TTC549 (cell line): ENCODE measurements around the gene FRMD5.
"Not testable (repeated sequence)": the region's sequence is repeated elsewhere in the genome, so short reads cannot be mapped to it uniquely, and the experiment has no call there.

Experiments used
- FAIRE-seq: peaks from 2 replicates; lab custom pipeline; 2012; peaks lifted over from hg19 to GRCh38; lab: Jason Lieb, UNC

The FRMD5 gene

DNA sequence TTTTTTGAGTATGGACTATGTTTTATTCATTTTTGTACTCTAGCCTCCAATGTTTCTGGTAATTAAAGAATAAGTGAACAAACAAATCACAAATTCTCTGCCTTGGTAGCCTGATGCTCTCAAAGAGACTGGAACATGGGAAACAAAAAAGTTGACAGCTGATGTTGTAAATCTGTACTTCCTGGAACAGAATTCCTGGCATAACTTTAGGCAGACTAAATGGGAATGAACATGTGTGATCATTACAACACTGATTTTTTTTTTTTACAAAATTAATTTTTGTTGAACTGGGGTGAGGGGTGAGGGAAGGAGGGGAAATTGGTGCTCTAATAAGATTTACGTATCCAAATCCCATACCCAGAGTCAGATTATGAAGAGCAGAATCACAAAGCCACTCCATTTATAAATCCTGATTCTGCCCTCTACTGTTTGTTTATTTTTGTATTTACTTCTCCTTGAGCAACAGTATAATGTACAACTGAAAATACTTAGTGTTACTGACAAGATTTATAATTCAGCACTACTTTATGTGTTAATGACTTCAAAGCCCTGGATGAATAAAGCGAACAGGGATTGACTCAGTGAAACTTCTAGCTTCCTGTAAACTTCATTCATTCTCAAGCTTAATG is 165.0 kb downstream of the FRMD5 start:
- FAIRE-seq: no peak

DNA sequence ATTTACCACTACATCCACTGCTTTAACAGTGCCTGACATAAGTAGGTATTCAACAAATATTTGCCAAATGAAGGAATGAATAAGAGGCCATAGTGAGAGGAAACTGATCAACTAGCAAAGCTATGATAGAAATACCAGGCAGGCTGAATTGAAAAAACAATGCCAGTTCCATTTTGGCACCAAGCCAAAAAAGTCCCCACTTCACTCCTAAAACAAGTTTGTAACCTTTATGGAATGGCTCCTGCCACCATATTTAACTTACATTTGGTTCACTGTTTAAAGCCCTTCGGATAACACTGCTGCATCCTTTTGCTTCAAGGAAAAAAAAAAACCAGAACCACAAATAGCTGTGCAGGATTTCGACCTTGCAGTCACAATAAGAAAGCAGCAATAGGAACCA is 166.1 kb downstream of the FRMD5 start:
- no peak for FAIRE-seq

DNA sequence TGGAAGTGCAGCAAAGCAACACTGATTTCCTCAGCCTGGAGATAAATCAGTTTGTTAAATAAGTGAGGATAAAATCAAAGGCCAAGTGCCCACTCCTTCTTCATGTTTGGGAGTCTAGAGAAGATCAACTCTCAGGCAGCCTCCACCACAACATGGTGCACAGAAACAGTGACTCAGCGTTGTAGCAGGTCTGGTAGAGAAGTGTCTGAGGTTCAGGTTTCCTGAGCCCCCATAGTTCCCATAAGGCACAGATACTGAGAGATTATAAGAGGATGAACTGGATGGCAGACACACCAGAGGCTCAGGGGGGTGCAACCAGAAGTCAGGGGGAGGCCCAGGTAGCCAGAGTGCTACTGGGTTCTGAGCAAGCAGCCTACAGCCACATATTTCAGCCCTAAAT is 166.7 kb downstream of the FRMD5 start:
- no peak for FAIRE-seq

DNA sequence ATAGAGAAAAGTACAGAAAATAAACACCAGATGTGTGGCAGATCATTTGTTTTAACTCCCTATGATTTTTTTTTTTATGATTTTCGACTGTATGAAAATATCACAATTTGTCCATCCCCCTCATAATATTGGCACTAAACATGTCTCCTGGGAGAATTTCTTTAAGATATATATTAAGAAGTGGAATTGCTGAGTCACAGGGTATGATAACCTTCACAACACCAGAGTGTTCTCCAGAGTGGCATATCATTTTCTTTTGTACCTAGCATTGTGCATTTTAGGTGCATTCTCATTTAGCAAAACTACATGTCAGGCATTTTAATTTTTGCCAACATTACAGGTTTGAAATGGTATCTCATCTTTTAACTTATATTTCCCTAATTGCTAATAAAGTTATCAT is 170.9 kb downstream of the FRMD5 start:
- FAIRE-seq: no peak

DNA sequence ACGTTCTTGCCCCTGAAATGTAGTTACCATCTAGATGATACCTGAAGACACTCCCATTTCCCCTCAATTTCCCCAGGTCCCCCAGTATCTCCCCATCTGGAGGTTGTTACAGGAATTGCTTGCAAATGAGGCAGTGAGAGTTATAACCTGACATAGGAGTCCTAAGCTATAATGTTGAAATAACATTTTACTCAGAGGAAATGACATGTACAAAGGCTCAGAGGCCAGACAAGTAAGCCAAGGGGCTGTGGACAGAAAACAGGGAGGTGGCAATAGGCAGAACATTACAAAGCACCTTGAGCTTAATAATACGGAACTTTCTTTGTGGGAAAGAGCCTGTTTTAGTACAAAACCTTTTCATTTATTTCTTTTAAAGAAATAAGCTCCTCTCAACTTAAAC is 171.9 kb downstream of the FRMD5 start:
- no peak for FAIRE-seq

DNA sequence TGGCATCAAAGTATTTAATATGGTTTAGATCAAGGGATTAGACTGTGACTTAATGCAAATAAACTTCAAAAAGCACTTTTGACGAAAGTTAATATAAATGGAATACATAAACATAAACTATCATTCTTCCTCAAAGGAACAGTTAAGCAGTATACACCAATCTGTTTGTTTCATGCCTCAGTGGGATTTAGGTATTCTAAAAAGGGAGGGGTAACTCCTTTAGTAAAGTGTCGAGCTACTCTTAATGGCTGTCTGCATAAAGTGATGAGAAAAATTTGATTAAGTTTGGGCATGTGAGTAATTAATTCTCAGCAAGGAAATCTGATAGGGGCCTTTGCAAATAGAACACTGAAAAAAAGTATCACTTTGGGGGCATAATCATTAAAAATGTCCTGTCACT is 176.9 kb downstream of the FRMD5 start:
- no peak for FAIRE-seq

DNA sequence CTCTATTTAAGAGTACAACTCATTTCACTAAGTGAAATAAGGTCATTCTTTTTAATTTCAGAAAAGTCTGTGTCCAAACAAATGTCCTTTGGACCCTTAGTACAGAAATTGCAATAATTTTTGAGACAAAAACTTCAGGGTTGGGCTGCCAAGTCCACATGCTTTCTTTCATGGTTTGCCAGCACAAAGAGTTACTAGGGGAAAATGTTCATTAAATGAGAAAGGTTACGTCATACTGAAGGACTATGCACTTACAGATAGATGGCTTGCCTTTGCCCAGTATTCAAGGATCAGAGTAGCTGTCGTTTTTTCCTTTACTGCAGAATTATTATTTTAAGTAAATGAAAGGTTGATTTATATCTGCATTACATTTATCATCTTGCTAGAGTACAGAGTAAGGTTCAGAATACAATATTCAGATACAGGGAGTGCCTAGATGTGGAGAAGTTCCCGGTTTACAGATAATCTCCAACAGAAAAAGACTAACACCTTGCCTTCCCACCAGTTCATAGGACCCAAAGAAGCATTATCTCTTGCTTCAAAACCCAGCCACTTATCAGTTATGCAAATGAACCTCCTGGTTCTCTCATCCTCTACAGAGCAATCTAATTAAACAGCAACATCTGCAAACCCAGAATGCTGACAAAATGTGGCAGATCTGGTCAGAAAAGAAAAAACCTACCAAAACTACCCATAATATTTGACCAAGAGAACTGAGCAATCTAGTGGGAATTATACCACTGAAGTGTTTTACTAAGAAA is 179.3 kb downstream of the FRMD5 start:
- FAIRE-seq: no peak

DNA sequence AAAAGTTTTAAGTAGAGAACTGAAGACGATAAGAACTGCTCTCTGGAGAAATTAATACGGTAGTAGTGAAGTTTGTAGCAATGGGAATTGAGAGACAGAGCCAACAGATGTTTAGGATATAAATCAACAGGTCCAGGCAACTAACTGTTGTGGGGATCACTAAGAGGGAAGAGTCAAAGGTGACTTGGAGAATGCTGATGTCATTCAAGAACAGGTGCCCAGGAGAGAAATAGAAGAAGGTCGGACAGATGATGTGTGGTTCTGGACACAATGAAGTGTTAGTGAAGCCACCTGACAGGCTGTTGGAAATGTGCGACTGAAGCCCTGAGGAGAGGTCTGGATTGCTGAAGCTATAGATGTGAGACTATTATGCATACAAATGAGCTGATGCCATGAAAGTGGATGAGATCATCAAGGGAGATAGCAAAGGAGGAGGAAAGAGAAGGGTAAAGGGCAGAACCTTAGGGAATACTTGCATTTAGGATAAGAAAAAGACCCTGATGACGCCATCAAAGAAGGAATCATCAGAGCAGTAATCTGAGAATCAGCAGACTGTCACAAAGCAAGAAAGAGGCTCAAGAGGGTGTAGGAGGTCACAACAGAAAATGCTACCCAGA is 183.7 kb downstream of the FRMD5 start:
- no peak for FAIRE-seq

DNA sequence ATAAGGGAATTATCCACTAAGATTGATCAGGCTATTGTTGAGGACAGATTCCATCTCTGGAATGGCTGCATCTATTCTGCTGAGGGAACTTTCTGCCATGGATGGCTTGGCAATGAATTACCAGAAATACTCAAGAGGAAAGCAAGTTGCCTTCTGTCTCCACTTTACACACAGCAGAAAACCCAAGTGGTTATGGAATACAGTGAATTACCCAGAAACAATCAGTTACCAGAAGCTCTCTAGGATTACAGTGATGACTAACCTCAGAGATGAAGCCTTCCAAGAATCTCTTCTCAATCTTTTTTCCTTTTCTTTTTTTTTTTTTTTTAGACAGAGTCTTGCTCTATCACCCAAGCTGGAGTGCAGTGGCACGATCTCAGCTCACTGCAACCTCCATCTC is 185.0 kb downstream of the FRMD5 start:
- FAIRE-seq: no peak

DNA sequence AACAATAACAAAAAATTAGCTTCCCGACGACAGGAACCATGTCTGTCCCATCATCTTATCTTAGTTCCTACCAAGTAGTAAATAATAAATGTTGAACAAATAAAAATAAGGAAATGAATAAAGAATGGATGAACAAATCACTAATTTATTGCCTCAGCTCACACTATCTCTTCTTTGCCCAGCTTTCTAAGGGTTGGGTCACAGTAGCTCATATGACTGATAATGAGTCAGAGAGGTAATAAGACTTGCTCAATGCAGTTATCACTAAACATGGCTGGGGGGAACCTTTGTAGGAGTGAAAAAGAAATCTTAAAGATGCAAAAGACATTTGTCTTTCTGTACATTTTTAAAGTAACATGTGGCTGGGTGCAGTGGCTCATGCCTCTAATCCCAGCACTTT is 186.0 kb downstream of the FRMD5 start:
- no peak for FAIRE-seq

DNA sequence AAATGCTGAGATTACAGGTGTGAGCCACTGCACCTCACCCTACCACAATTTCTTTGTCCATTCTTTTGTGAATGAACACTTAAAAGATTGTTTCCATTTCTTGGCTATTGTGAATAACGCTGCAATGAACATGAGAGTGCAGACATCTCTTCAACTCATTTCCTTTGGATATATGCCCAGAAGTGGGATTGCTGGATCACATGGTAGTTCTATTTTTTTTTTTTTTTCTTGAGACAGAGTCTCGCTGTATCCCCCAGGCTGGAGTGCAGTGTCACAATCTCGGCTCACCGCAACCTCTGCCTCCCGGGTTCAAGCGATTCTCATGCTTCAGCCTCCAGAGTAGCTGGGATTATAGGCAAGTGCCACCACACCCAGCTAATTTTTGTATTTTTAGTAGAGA is 194.8 kb downstream of the FRMD5 start:
- not testable (repeated sequence) for FAIRE-seq

DNA sequence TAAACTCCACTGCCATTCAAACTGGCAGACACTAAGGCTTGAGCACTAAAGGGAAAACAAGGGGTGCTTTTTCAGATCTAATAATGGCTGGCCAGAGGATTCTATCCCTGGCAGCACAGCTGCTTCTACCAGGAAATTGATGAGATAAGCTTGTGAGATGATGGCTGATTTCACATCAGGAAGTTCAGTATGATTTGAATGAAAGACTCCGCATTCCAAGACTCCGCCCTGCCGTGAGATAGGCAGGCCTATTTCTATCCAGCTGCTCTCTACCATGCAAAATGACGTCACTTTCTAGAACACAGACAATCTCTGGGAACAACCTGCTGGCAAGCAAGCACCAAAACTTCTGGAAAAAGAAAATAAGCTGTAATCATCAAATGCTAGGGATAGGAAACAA is 196.5 kb downstream of the FRMD5 start:
- no peak for FAIRE-seq

DNA sequence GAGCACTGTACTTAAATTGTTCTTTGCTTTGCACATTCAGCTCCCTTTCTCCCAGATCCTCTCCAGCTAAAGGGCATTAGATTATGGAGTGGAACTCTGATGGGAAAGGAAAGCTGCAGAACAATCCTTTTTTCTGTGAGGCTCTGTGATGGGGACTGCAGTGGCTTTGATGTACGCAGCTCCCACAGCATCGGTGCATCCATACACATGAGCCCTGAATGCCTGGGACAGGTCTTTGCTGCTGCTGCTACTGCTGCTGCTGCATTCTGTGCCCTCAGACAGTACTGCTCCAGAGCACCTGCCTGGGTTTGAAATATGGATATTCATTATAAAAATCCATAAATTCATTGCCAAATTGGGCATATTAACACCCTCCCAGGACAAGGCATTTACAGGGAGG is 203.9 kb downstream of the FRMD5 start:
- FAIRE-seq: no peak

DNA sequence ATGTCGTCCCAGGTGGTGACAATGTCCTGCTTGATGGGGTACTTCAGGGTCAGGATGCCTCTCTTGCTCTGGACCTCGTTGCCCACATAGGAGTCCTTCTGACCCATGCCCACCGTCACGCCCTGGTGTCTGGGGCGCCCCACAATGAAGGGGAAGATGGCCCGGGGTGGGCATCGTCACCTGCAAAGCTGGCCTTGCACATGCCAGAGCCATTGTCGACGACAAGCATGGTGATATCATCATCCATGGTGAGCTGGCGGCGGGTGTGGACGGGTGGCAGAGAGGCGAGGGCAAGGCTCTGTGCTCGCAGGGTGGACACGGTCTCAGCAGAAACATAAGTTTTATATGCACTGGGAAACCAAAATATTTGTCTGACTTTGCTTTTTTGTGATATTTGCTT is 205.1 kb downstream of the FRMD5 start:
- no peak for FAIRE-seq

DNA sequence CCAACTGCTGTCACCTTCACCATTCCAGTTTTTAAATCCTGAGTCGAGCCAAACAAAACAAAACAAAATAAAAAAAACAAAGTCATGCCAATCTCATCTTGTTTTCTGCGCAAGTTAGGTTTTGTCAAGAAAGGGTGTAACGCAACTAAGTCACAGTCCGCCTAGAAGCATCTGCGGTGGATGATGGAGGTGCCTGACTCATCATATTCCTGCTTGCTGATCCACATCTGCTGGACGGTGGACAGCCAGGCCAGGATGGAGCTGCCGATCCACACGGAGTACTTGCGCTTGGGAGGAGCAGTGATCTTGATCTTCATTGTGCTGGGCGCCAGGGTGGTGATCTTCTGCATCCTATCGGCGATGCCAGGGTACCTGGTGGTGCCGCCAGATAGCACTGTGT is 206.2 kb downstream of the FRMD5 start:
- FAIRE-seq: no peak

DNA sequence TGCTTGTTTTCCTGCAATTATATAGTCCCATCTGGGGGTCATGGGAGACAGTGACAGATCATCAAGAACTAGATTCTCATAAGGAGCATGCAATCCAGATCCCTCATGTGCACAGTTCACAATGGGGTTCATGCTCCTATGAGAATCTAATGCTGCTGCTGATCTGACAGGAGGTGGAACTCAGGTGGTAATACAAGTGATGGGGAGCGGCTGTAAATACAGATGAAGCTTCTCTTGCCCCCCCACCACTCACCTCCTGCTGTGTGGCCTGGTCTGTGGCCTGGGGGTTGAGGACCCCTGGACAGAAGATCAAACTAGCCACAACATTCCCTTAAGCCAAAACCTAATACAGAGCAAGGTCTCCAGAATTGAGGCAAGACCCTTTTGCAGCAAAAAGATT is 207.1 kb downstream of the FRMD5 start:
- FAIRE-seq: no peak

DNA sequence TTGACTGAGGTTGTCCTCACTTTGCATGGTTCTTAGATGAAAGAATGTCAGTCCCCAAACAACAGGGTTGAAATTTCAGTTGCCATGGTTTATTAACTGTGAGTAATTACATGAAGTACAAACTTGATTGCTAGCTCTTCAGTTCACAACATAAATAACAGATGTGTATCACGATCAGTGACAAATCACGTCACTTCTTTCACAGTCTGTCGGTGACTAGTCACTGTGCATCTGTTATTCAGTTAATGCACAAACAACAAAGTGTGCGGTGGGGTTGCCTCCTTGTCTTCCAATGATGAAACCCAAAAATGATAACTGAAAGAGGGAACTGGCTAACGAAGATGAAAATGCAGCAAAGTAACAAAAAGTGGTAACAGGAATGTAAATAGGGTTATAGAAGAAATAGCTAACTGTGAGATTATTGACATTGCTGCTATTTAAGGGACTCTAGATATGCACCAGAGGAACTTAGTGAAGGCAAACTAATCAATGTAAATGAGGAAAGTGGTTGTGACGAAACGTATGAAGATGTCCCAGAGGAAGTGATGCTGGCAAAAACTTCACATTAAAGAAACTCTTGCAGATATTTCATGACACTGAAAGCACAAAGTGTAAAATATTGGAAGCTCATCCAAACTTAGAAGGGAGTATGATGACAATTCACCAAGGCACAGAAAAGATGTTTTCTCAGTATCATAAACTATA is 208.9 kb downstream of the FRMD5 start:
- no peak for FAIRE-seq

DNA sequence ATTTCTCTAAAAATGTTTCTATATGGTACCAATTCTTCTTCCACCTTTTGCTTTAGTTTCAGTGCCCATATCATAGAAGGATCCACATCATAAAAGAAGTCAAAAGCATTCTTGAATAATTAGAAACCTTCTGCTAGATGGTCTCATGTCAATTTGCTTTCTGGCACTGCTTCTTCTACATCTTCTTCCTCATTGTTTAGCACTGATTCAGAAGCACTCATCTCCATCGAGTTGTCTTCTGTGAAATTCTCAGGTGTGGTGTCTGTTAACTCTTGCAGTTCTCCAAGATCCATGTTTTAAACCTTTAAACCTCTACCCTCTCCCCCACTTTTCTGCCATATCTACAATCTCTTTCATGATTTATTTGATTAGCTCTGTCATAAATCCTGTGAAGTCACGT is 213.5 kb downstream of the FRMD5 start:
- no peak for FAIRE-seq

DNA sequence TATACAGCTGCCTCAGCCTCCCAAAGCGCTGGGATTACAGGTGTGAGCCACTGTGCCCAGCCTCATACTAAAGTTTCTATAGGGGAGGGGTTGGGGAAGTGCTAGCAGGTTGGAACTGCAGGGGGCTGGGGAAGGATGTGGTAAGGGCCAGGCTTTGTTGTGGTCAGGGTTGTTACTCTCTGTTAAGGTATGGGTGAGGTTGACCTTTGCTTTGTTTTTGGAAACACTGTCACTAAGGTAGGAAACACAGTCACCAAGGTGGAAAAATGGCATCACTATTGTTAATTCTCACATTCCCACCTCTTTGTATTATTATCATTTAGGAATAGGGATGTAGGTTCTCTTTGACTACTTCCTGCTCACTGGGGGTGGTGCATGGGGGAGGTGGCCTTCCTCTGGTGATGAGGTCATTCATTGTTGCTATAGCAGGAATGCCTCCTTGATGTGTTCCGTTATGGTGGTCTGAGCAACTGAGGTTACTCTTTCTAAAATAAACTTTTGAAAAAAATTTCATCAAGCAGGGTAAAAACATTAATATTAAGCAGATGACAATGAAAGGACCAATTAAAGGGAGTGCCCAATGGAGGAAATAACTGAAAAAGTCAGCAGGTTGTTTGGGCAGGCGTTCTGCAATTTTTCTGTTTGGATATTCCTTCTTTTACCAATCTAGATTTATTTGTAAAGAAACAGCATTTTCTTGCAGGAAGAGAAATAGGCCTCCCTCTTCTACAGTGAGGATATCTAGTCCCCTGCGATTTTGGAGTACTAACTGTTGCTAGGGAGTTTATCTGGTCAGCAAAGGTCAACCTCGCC is 217.8 kb downstream of the FRMD5 start:
- no peak for FAIRE-seq

DNA sequence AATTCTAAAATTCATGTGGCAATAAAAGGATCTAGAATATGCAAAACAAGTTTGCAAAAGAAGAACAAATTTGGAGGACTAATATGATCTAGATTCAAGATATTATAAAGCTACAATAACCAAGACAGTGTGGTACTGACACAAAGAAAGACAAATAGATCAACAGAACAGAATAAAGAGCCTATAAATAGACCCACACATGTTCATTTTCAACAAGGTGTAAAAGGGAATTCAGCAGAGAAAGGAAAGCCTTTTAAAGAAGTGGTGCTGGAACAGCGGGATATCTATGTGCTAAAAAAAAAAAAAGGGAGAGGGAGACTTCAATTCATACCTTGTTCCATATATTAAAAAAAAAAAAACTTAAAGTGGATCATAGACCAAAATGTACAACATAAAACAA is 219.3 kb downstream of the FRMD5 start:
- no peak for FAIRE-seq

DNA sequence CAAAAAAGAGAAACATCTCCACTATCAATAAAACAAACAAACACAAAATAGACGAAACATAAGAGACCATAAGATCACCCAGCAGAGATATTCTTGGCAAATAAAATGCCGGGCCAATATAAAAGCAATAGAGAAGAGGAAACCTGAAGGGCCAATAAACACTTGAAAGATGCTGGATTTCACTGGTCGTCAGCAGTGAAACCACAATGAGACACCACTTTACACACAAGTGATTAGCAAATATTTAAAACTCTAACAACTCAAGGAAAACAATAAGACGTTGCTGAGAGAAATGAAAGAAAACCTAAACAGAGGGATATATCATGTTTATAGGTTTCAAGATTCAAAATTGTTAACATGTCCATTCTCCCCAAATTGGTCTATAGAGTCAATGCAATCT is 219.7 kb downstream of the FRMD5 start:
- no peak for FAIRE-seq

DNA sequence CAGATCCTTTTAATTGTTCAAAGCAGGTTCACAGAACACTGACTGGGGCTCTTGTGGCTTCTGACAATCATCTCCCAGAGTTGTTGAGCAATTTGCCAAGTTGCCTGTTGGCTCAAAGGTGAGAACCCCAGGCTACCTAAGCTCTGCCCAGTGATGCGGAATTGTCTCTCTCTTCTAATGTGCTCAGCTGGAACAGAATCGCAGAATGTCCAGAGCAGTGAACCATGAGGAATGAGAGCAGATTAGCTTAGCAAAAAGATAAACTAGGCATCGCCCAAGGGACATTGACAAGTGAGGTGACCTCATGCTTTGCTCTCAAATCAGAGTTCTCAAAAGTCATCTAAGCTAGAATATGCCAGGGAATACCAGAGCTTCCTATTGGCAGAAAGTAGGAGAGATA is 220.2 kb downstream of the FRMD5 start:
- no peak for FAIRE-seq
